K562 (cell line): ENCODE measurements around the gene ROPN1.
"Not testable (repeated sequence)": the region's sequence is repeated elsewhere in the genome, so short reads cannot be mapped to it uniquely, and the experiment has no call there.

ENCODE experiments used
- CTCF ChIP-seq, 3 experiments: IDR thresholded peaks in 2 of 3; conservative IDR thresholded peaks in 1 of 3; 2 replicates each; pipeline ENCODE4 v1.5.1; 2011 to 2012; ENCODE audit warnings: low read length in 3 of 3, mild to moderate bottlenecking in 3 of 3, control low read depth in 2 of 3, improper control_type of control experiment in 1 of 3, inconsistent platforms in 1 of 3, low read depth in 1 of 3, mixed read lengths in 1 of 3, moderate library complexity in 1 of 3; ENCODE audit not compliant: insufficient read depth in 2 of 3
- FOXK1 ChIP-seq: sonication (generic); formaldehyde crosslinking; IDR thresholded peaks from 2 replicates; pipeline ENCODE4 v1.8.0; 2022; ENCODE audit warnings: missing genetic modification reagents, mild to moderate bottlenecking, borderline replicate concordance
- MXI1 ChIP-seq: IDR thresholded peaks from 2 replicates; pipeline ENCODE4 v1.6.1; 2011; ENCODE audit warnings: low read depth, mild to moderate bottlenecking, improper control_type of control experiment, low read length
- SUPT5H ChIP-seq: fragments of 450-650 bp; IDR thresholded peaks from 2 replicates; pipeline ENCODE4 v1.6.1; 2016
- TF ChIP-seq, protein P1 (sequence below): sonication (generic); formaldehyde crosslinking; IDR thresholded peaks from 2 replicates; pipeline ENCODE4 v1.8.1; 2023; ENCODE audit warnings: mild to moderate bottlenecking, missing genetic modification reagents

GRCh38 chr3:123976904-123977303 is 15.0 kb downstream of the ROPN1 start:
- TF ChIP-seq FOXK1 (CRISPR knock-in tag); SUPT5H; MXI1; CTCF (IDR thresholded peaks at IDR 0.05 in 2 of 3, conservative IDR thresholded peaks at IDR 0.05 in 1 of 3; ENCODE audit: insufficient read depth in 2 of 3, low read depth in 1 of 3, low read length in 3 of 3): not testable (repeated sequence)
- TF ChIP-seq, protein P1, sequence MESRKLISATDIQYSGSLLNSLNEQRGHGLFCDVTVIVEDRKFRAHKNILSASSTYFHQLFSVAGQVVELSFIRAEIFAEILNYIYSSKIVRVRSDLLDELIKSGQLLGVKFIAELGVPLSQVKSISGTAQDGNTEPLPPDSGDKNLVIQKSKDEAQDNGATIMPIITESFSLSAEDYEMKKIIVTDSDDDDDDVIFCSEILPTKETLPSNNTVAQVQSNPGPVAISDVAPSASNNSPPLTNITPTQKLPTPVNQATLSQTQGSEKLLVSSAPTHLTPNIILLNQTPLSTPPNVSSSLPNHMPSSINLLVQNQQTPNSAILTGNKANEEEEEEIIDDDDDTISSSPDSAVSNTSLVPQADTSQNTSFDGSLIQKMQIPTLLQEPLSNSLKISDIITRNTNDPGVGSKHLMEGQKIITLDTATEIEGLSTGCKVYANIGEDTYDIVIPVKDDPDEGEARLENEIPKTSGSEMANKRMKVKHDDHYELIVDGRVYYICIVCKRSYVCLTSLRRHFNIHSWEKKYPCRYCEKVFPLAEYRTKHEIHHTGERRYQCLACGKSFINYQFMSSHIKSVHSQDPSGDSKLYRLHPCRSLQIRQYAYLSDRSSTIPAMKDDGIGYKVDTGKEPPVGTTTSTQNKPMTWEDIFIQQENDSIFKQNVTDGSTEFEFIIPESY (CRISPR knock-in tag), result not testable (repeated sequence)
